GM12878 (cell line): ENCODE measurements around the gene NRP2. TPM values are rescaled to one million over a fixed set of nuclear protein-coding genes. Genes with fewer than 3 reads are reported as not detected.

Experiments used
- BCL11A ChIP-seq: IDR thresholded peaks from 2 replicates; pipeline ENCODE4 v1.6.1; 2011; ENCODE audit warnings: low read depth, low read length
- BCL3 ChIP-seq: IDR thresholded peaks from 2 replicates; pipeline ENCODE4 v1.6.1; 2011; ENCODE audit warnings: borderline replicate concordance, low read depth, mild to moderate bottlenecking, moderate library complexity, low read length; ENCODE audit not compliant: insufficient read depth, poor library complexity, severe bottlenecking
- BHLHE40 ChIP-seq, 2 experiments: fragments of 450-650 bp in 1 of 2; IDR thresholded peaks; 2 replicates each; pipeline ENCODE4 v1.6.1; 2011 to 2017; ENCODE audit warnings: low read depth in 2 of 2, borderline replicate concordance in 1 of 2, improper control_type of control experiment in 1 of 2, low read length in 1 of 2, mild to moderate bottlenecking in 1 of 2
- CBX5 ChIP-seq: sonication (generic); IDR thresholded peaks from 2 replicates; pipeline ENCODE4 v1.6.1; 2016; ENCODE audit warnings: low read depth, moderate library complexity, mild to moderate bottlenecking, inconsistent platforms
- CEBPB ChIP-seq, 2 experiments: fragments of 150-350 bp in 1 of 2; IDR thresholded peaks; 2 replicates each; pipeline ENCODE4 v1.6.1; 2012 to 2014; ENCODE audit warnings: low read depth in 2 of 2, low read length in 2 of 2, borderline replicate concordance in 1 of 2, inconsistent platforms in 1 of 2
- CREB1 ChIP-seq: IDR thresholded peaks from 2 replicates; pipeline ENCODE4 v1.6.1; 2012; ENCODE audit warnings: low read depth, mild to moderate bottlenecking, inconsistent platforms
- CREM ChIP-seq: IDR thresholded peaks from 2 replicates; pipeline ENCODE4 v1.6.1; 2014; ENCODE audit warnings: antibody characterized with exemption, low read depth
- EED ChIP-seq: sonication (generic); IDR thresholded peaks from 2 replicates; pipeline ENCODE4 v1.6.1; 2016; ENCODE audit warnings: antibody characterized with exemption, low read depth
- IKZF2 ChIP-seq, 2 experiments: fragments of 450-650 bp; IDR thresholded peaks; 2 replicates each; pipeline ENCODE4 v1.6.1; 2017; ENCODE audit warnings: mild to moderate bottlenecking in 2 of 2, moderate library complexity in 2 of 2
- MEF2A ChIP-seq: IDR thresholded peaks from 2 replicates; pipeline ENCODE4 v1.6.1; 2011; ENCODE audit warnings: low read depth, mild to moderate bottlenecking, low read length, moderate library complexity; ENCODE audit not compliant: insufficient read depth
- MLLT1 ChIP-seq: fragments of 450-650 bp; IDR thresholded peaks from 2 replicates; pipeline ENCODE4 v1.6.1; 2016; ENCODE audit warnings: mild to moderate bottlenecking
- MTA2 ChIP-seq: fragments of 450-650 bp; IDR thresholded peaks from 2 replicates; pipeline ENCODE4 v1.6.1; 2016; ENCODE audit warnings: low read depth, mild to moderate bottlenecking, moderate library complexity
- MTA3 ChIP-seq: IDR thresholded peaks from 2 replicates; pipeline ENCODE4 v1.6.1; 2012; ENCODE audit warnings: low read length, inconsistent platforms, borderline replicate concordance
- NKRF ChIP-seq: fragments of 450-650 bp; conservative IDR thresholded peaks from 2 replicates; pipeline ENCODE4 v1.6.1; 2017; ENCODE audit warnings: mild to moderate bottlenecking, moderate library complexity
- POU2F2 ChIP-seq: IDR thresholded peaks from 3 replicates; pipeline ENCODE4 v1.6.1; 2011; ENCODE audit warnings: low read depth, mild to moderate bottlenecking, low read length, borderline replicate concordance
- SP1 ChIP-seq: IDR thresholded peaks from one replicate; pipeline ENCODE4 v1.6.1; 2011; ENCODE audit warnings: low read depth, low read length
- TARDBP ChIP-seq: IDR thresholded peaks from 2 replicates; pipeline ENCODE4 v1.6.1; 2016; ENCODE audit warnings: borderline replicate concordance
- YBX1 ChIP-seq: fragments of 450-650 bp; IDR thresholded peaks from 2 replicates; pipeline ENCODE4 v1.6.1; 2016; ENCODE audit warnings: antibody characterized with exemption
- YY1 ChIP-seq: IDR thresholded peaks from 2 replicates; pipeline ENCODE4 v1.6.1; 2011; ENCODE audit warnings: low read depth, mild to moderate bottlenecking, low read length
- ZBED1 ChIP-seq: IDR thresholded peaks from 2 replicates; pipeline ENCODE4 v1.6.1; 2016; ENCODE audit warnings: borderline replicate concordance
- ZNF24 ChIP-seq: fragments of 450-650 bp; IDR thresholded peaks from 2 replicates; pipeline ENCODE4 v1.6.1; 2017; ENCODE audit warnings: antibody characterized with exemption, mild to moderate bottlenecking
- ZNF592 ChIP-seq: fragments of 450-650 bp; IDR thresholded peaks from 2 replicates; pipeline ENCODE4 v1.6.1; 2017; ENCODE audit warnings: mild to moderate bottlenecking, moderate library complexity
- polyA plus RNA-seq, 11 experiments: library from polyadenylated mRNA; depleted of rRNA in 4 of 11; unstranded in 6 of 11; stranded (reverse) in 5 of 11; fragments of >200 nt; fragmentation: Nextera tagmentation in 4 of 11; fragmentation: Illumina TruSeq in 1 of 11; extraction: Ambion mirVana in 4 of 11; extraction: Trizol in 1 of 11; gene quantifications; 1 replicate in 1 of 11; 2 replicates in 10 of 11; pipeline versions ENCODE4 v1.2.1 to v1.2.3, GENCODE V29; 2011 to 2016; ENCODE audit warnings: inconsistent platforms in 2 of 11, missing spikeins in 2 of 11, low read depth in 1 of 11
- total RNA-seq, 4 experiments: library from RNA; depleted of rRNA in 3 of 4; stranded (reverse); fragments of >200 nt in 3 of 4; fragmentation: Illumina TruSeq in 1 of 4; extraction: Trizol in 1 of 4; gene quantifications; 2 replicates each; pipeline versions ENCODE4 v1.2.1 to v1.2.3, GENCODE V29; 2013 to 2021

Gene NRP2
- total and polyA plus RNA-seq, 10 of the 15 experiments (the other 5 are each of a cell fraction or from before 2014, with no cell fraction given) = 0.06 to 1.2 (median 0.46) TPM

- TF ChIP-seq MTA2 (peak; percentile 82), CREB1 (0 out of 2 replicates have a peak, but pooled peaks have one; percentile 50), CEBPB (IDR thresholded peaks at IDR 0.05; ENCODE audit: borderline replicate concordance in 1 of 2, low read depth in 2 of 2, low read length in 2 of 2) (no peak), NKRF (no peak), BHLHE40 (IDR thresholded peaks at IDR 0.05; ENCODE audit: borderline replicate concordance in 1 of 2, low read depth in 2 of 2, low read length in 1 of 2) (peak in 1 of 2 experiments; percentile 46; a peak in 2 of 4 replicates), BCL3 (peak; percentile 46), MLLT1 (peak; percentile 26; the same call in 1 of the 2 replicates), CBX5 (peak; percentile 76; the same call in 1 of the 2 replicates), ZBED1 (0 out of 2 replicates have a peak, but pooled peaks have one; percentile 41), MTA3 (peak; percentile 80), MEF2A (peak; percentile 83), BCL11A (peak; percentile 49; the same call in 1 of the 2 replicates), SP1 (peak; percentile 16), POU2F2 (no peak), ZNF24 (peak; percentile 95), CREM (peak; percentile 36; the same call in 1 of the 2 replicates), YBX1 (no peak), TARDBP (0 out of 2 replicates have a peak, but pooled peaks have one; percentile 49), EED (peak; percentile 89), YY1 (peak; percentile 75), ZNF592 (peak; percentile 26; the same call in 1 of the 2 replicates), IKZF2 (IDR thresholded peaks at IDR 0.05) (peak; percentile 94 to 95)
Observed at GRCh38 chr2:205714058-205714776, 31.9 kb downstream of the NRP2 start (continued).
